Activated CD8-positive, alpha-beta memory T cell treated with anti-CD3 and anti-CD28 coated beads, Interleukin-2, amount 50 U/mL, for 48 hours (primary cell): ENCODE measurements around the gene SLC15A3.
"Not testable (repeated sequence)": the region's sequence is repeated elsewhere in the genome, so short reads cannot be mapped to it uniquely, and the experiment has no call there.

Source experiments
- DNase-seq: peaks from one replicate; pipeline ENCODE4 v3.0.0-alpha.2; 2020

SLC15A3 gene

GRCh38 chr11:60912223-60912850, 39.6 kb downstream of the SLC15A3 start:
- DNase-seq: no peak

GRCh38 chr11:60910711-60911380, 41.1 kb downstream of the SLC15A3 start:
- DNase-seq: no peak

GRCh38 chr11:60910281-60910687, 41.7 kb downstream of the SLC15A3 start:
- no peak for DNase-seq

- not testable (repeated sequence) for DNase-seq
Observed at GRCh38 chr11:60909680-60910280, 42.2 kb downstream of the SLC15A3 start.

GRCh38 chr11:60908803-60909202, 43.2 kb downstream of the SLC15A3 start:
- no peak for DNase-seq

GRCh38 chr11:60906132-60906972, 45.6 kb downstream of the SLC15A3 start, which contains the start of gene PRPF19:
Gene PRPF19 (minus strand): TSS chr11:60906585. CDS start chr11:60906382, 203 bp downstream.
- peak; percentile 99 for DNase-seq

- DNase-seq: peak; percentile 58
Observed at GRCh38 chr11:60905551-60906113, 46.3 kb downstream of the SLC15A3 start.

- no peak for DNase-seq
Observed at GRCh38 chr11:60905047-60905446, 46.9 kb downstream of the SLC15A3 start.

- no peak for DNase-seq
Observed at GRCh38 chr11:60902625-60903024, 49.4 kb downstream of the SLC15A3 start.

- DNase-seq: peak; percentile 46
Observed at GRCh38 chr11:60900673-60901404, 51.1 kb downstream of the SLC15A3 start.

- DNase-seq: no peak
Observed at GRCh38 chr11:60899977-60900376, 52.0 kb downstream of the SLC15A3 start.

- DNase-seq: peak; percentile 57
Observed at GRCh38 chr11:60899046-60899936, 52.7 kb downstream of the SLC15A3 start.

GRCh38 chr11:60897496-60897895, 54.5 kb downstream of the SLC15A3 start:
- no peak for DNase-seq

- DNase-seq: no peak
Observed at GRCh38 chr11:60895687-60896086, 56.3 kb downstream of the SLC15A3 start.

- no peak for DNase-seq
Observed at GRCh38 chr11:60891103-60891741, 60.8 kb downstream of the SLC15A3 start.

GRCh38 chr11:60890696-60891095, 61.3 kb downstream of the SLC15A3 start:
- DNase-seq: peak; percentile 38

- DNase-seq: peak; percentile 40
Observed at GRCh38 chr11:60889869-60890311, 62.1 kb downstream of the SLC15A3 start.

- no peak for DNase-seq
Observed at GRCh38 chr11:60887556-60887955, 64.4 kb downstream of the SLC15A3 start.
